Endothelial cell of umbilical vein (primary cell): Measurements from ENCODE around the gene CYFIP1. TPM values are rescaled to one million over a fixed set of nuclear protein-coding genes. Genes with fewer than 3 reads are reported as not detected.

Experiments used
- BruUV-seq: library from RNA; stranded (reverse); fragments of 400-500 nt; replicated peaks from 2 replicates; lab custom pipeline; 2021; lab: Mats Ljungman, UMichigan
- CTCF ChIA-PET: fragments of 300-600, 350-600 bp; sonication (Branson Sonifier 250); formaldehyde crosslinking; loops from one replicate; lab custom pipeline; 2021; ENCODE audit warnings: antibody characterized with exemption, inconsistent platforms; lab: Charles Lee
- POLR2A ChIA-PET: fragments of 300-600, 350-600 bp; sonication (Branson Sonifier 250); formaldehyde crosslinking; loops from one replicate; lab custom pipeline; 2021; ENCODE audit warnings: antibody characterized with exemption, inconsistent platforms; lab: Charles Lee
- DNase-seq: peaks from one replicate; pipeline ENCODE4 v3.0.0-alpha.2; 2011; ENCODE audit warnings: low read depth, low spot score
- FAIRE-seq: peaks from 2 replicates; lab custom pipeline; 2011; peaks lifted over from hg19 to GRCh38; lab: Jason Lieb, UNC
- H2AFZ ChIP-seq: 2 replicates; pipeline ENCODE4 v1.6.0; 2012; ENCODE audit warnings: low read depth, low read length, control low read depth, inconsistent platforms
- H3K27ac ChIP-seq: 2 replicates; pipeline ENCODE4 v1.5.1; 2011; ENCODE audit warnings: low read depth, mild to moderate bottlenecking, control low read depth, low read length, moderate library complexity; ENCODE audit not compliant: insufficient read depth
- H3K27me3 ChIP-seq, 2 experiments: 2 replicates each; pipeline versions ENCODE4 v1.6.0 to v1.6.1; 2011; ENCODE audit warnings: low read length in 2 of 2, mixed read lengths in 1 of 2; ENCODE audit not compliant: control insufficient read depth in 2 of 2, insufficient read depth in 2 of 2
- H3K36me3 ChIP-seq, 2 experiments: 2 replicates in 1 of 2; 3 replicates in 1 of 2; pipeline ENCODE4 v1.5.1; 2011; ENCODE audit warnings: low read length in 2 of 2, mild to moderate bottlenecking in 1 of 2, moderate library complexity in 1 of 2; ENCODE audit not compliant: control insufficient read depth in 2 of 2, insufficient read depth in 2 of 2; ENCODE audit errors: extremely low read depth in 1 of 2
- H3K4me1 ChIP-seq: 3 replicates; pipeline ENCODE4 v1.5.1; 2011; ENCODE audit warnings: mild to moderate bottlenecking, low read length; ENCODE audit not compliant: control insufficient read depth, insufficient read depth; ENCODE audit errors: extremely low read depth
- H3K4me2 ChIP-seq: 2 replicates; pipeline ENCODE4 v1.6.1; 2011; ENCODE audit warnings: low read length, control low read depth, mixed read lengths; ENCODE audit not compliant: insufficient read depth
- H3K4me3 ChIP-seq, 3 experiments: fragments of 200-600 bp in 1 of 3; sonication (generic), shearing (Covaris generic) in 1 of 3; replicated peaks in 1 of 3; 2 replicates each; pipeline ENCODE4 v1.5.1; 2011 to 2016; ENCODE audit warnings: control low read depth in 3 of 3, low read length in 3 of 3, mild to moderate bottlenecking in 2 of 3, inconsistent platforms in 1 of 3, low read depth in 1 of 3, moderate library complexity in 1 of 3; ENCODE audit not compliant: insufficient read depth in 1 of 3
- H3K79me2 ChIP-seq: 2 replicates; pipeline ENCODE4 v1.6.0; 2012; ENCODE audit warnings: low read length, inconsistent platforms; ENCODE audit not compliant: control insufficient read depth, insufficient read depth
- H3K9ac ChIP-seq: replicated peaks from 2 replicates; pipeline ENCODE3; 2011; ENCODE audit warnings: low read length, control low read depth; ENCODE audit not compliant: insufficient read depth; ENCODE audit errors: extremely low read depth
- H3K9me1 ChIP-seq: replicated peaks from 3 replicates; pipeline ENCODE4 v1.6.0; 2011; ENCODE audit warnings: mild to moderate bottlenecking, low read length; ENCODE audit not compliant: control insufficient read depth, insufficient read depth; ENCODE audit errors: extremely low read depth
- H3K9me3 ChIP-seq: replicated peaks from 2 replicates; pipeline ENCODE4 v1.5.1; 2012; ENCODE audit warnings: low read length, inconsistent platforms; ENCODE audit not compliant: control insufficient read depth, insufficient read depth
- H4K20me1 ChIP-seq: replicated peaks from 2 replicates; pipeline ENCODE3; 2011; ENCODE audit warnings: mild to moderate bottlenecking, low read length; ENCODE audit not compliant: control insufficient read depth, insufficient read depth; ENCODE audit errors: extremely low read depth
- CTCF ChIP-seq, 2 donors: IDR thresholded peaks; 1 replicate in 1 of 2; 2 replicates in 1 of 2; pipeline ENCODE4 v1.5.1; 2011; ENCODE audit warnings: low read length in 2 of 2, mild to moderate bottlenecking in 2 of 2, moderate library complexity in 2 of 2, control low read depth in 1 of 2, inconsistent platforms in 1 of 2, low read depth in 1 of 2; ENCODE audit not compliant: insufficient read depth in 1 of 2; ENCODE audit errors: extremely low read depth in 1 of 2
- GATA2 ChIP-seq: IDR thresholded peaks from 2 replicates; pipeline ENCODE4 v1.7.0; 2011; ENCODE audit warnings: low read depth, mild to moderate bottlenecking, moderate library complexity, mixed read lengths, low read length; ENCODE audit not compliant: insufficient read length, insufficient read depth
- dilution Hi-C: fragments of 300-500 bp; cut with MboI; formaldehyde crosslinking; loops from one replicate; pipeline ENCODE4 v1.15.0; 2019; ENCODE audit warnings: low sequenced_read_pairs; ENCODE audit not compliant: extremely low pct_ligation_motif_present
- intact Hi-C: fragments of 100-400 bp; cut with micrococcal nuclease; formaldehyde crosslinking; loops from one replicate; pipeline ENCODE4 v1.10.0; 2022
- polyA plus RNA-seq, 4 experiments: library from polyadenylated mRNA; depleted of rRNA in 3 of 4; stranded (reverse) in 3 of 4; unstranded in 1 of 4; fragments of >200 nt; gene quantifications; 2 replicates each; pipeline versions ENCODE4 v1.2.1 to v1.2.3, GENCODE V29; 2011 to 2012; ENCODE audit warnings: missing spikeins in 1 of 4
- total RNA-seq: library from RNA; stranded (reverse); gene quantifications from 2 replicates; pipeline ENCODE4 v1.2.3, GENCODE V29; 2021

CYFIP1 gene
- total and polyA plus RNA-seq, 2 donors (not counting 3 experiments of a cell fraction or from before 2014, with no cell fraction given), result 81.4 to 158 TPM

- no peaks in the 10 kb centered on the region for H3K9me3 ChIP-seq
- no peak overlapping the region for H3K4me3 ChIP-seq
- TF ChIP-seq CTCF (IDR thresholded peaks at IDR 0.05; ENCODE audit: extremely low read depth in 1 of 2, insufficient read depth in 1 of 2, low read depth in 1 of 2, low read length in 2 of 2) (peak in 1 of 2 donors; percentile 1), GATA2 (no peak)
- no peak overlapping the region for H3K27ac ChIP-seq
- DNase-seq, result no peak
- H3K36me3 ChIP-seq, result peaks cover 11 to 22% of the 10 kb centered on the region in 2 experiments
- no peaks in the 10 kb centered on the region for H3K9me1 ChIP-seq
- no peaks in the 10 kb centered on the region for H3K27me3 ChIP-seq
- no peak for FAIRE-seq
- H3K9ac ChIP-seq, result no peak overlapping the region
- no peaks in the 10 kb centered on the region for H3K79me2 ChIP-seq
- H4K20me1 ChIP-seq, result no peaks in the 10 kb centered on the region
- H3K4me1 ChIP-seq, result peaks cover 4% of the 10 kb centered on the region
- intact Hi-C loops, result no loop called here
- ChIA-PET CTCF (interaction anchor here (1.4 kb wide), 1 partner anchor 152 kb away, joined by 3 read pairs; no protein-coding TSS in a partner anchor), POLR2A (no interaction called here)
- dilution Hi-C loops, result no loop called here
- no peak overlapping the region for H2AFZ ChIP-seq
- H3K4me2 ChIP-seq, result no peak overlapping the region
- no TSS peak for BruUV-seq
These were observed 95.8 kb downstream of the CYFIP1 start for GRCh38 chr15:22884344-22884743.

GRCh38 chr15:22883196-22883595, 97.0 kb downstream of the CYFIP1 start:
- Histone ChIP-seq H3K9me3 (no peaks in the 10 kb centered on the region), H2AFZ (no peak overlapping the region), H3K27me3 (no peaks in the 10 kb centered on the region), H3K9ac (no peak overlapping the region), H3K9me1 (no peaks in the 10 kb centered on the region), H3K27ac (no peak overlapping the region), H4K20me1 (no peaks in the 10 kb centered on the region), H3K4me1 (peaks cover 4% of the 10 kb centered on the region), H3K4me2 (no peak overlapping the region), H3K79me2 (no peaks in the 10 kb centered on the region), H3K4me3 (no peak overlapping the region), H3K36me3 (peaks cover 11 to 24% of the 10 kb centered on the region in 2 experiments)
- ChIA-PET POLR2A (no interaction called here), CTCF (interaction anchor here (1.4 kb wide), 1 partner anchor 153 kb away, joined by 3 read pairs; no protein-coding TSS in a partner anchor)
- intact Hi-C loops (no loop called here), dilution Hi-C loops (no loop called here)
- BruUV-seq, result no TSS peak
- no peak for FAIRE-seq
- no peak for TF ChIP-seq GATA2
- no peak for DNase-seq
